ENCODE results near the gene PKIB. TPM values are rescaled to one million over a fixed set of nuclear protein-coding genes. Genes with fewer than 3 reads are reported as not detected.
A peak's percentile ranks its signal among the peaks of the same experiment; 100 is the strongest.
"Not testable (repeated sequence)": the region's sequence is repeated elsewhere in the genome, so short reads cannot be mapped to it uniquely, and the experiment has no call there.

The PKIB gene
- total RNA-seq, 1 donor from 2014 or later: not detected

DNA sequence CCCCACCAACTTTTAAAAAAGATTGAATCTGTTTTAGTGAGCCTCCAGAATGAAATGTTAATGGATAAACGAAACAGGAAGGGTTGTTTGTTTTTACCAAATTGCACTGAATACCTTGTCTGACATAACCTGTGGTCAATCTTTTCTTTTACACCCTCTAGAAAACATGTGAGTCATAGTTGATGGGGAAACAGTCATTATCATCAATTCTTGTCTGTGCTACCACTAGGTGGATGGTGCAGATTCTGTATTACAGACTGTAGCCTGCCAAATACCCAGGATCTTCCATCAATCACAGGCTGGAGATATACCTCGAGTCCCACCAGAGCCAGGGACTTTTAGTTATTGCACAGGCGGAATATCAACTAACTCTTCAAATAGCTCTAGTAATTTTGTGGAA is 29.5 kb upstream of the PKIB start:
- H3K4me3 ChIP-seq: no peak overlapping the region
- H3K4me1 ChIP-seq: no peaks in the 10 kb centered on the region
- no peaks in the 10 kb centered on the region for H3K27me3 ChIP-seq
- no peak overlapping the region for H3K27ac ChIP-seq
- no peak for DNase-seq (ENCODE audit: low spot score in 2 of 2)
- no peaks in the 10 kb centered on the region for H3K9me3 ChIP-seq
- H3K36me3 ChIP-seq: no peaks in the 10 kb centered on the region
- no peak for TF ChIP-seq CTCF (IDR thresholded peaks at IDR 0.05)
- intact Hi-C loops (cut with DNase I): no loop called here

- Histone ChIP-seq H3K36me3 (no peaks in the 10 kb centered on the region), H3K4me1 (no peaks in the 10 kb centered on the region), H3K27ac (no peak overlapping the region), H3K27me3 (no peaks in the 10 kb centered on the region), H3K4me3 (no peak overlapping the region), H3K9me3 (no peaks in the 10 kb centered on the region)
- intact Hi-C loops (cut with DNase I): no loop called here
- DNase-seq (ENCODE audit: low spot score in 2 of 2): no peak
- TF ChIP-seq CTCF (IDR thresholded peaks at IDR 0.05): no peak
Observed at GRCh38 chr6:122589115-122589514, 21.1 kb upstream of the PKIB start.

- H3K4me3 ChIP-seq; DNase-seq (ENCODE audit: low spot score in 2 of 2); H3K27me3 ChIP-seq; H3K36me3 ChIP-seq; H3K9me3 ChIP-seq; intact Hi-C loops (cut with DNase I); H3K27ac ChIP-seq; H3K4me1 ChIP-seq: not testable (repeated sequence)
Observed at GRCh38 chr6:122598295-122598694, 11.9 kb upstream of the PKIB start.

- no peaks in the 10 kb centered on the region for H3K4me1 ChIP-seq
- H3K27me3 ChIP-seq: no peaks in the 10 kb centered on the region
- H3K36me3 ChIP-seq: no peaks in the 10 kb centered on the region
- no peaks in the 10 kb centered on the region for H3K9me3 ChIP-seq
- H3K27ac ChIP-seq: no peak overlapping the region
- no peak overlapping the region for H3K4me3 ChIP-seq
- TF ChIP-seq CTCF (IDR thresholded peaks at IDR 0.05): no peak
- intact Hi-C loops (cut with DNase I): no loop called here
- no peak for DNase-seq (ENCODE audit: low spot score in 2 of 2)
Observed at GRCh38 chr6:122604676-122605075, 5.5 kb upstream of the PKIB start.

DNA sequence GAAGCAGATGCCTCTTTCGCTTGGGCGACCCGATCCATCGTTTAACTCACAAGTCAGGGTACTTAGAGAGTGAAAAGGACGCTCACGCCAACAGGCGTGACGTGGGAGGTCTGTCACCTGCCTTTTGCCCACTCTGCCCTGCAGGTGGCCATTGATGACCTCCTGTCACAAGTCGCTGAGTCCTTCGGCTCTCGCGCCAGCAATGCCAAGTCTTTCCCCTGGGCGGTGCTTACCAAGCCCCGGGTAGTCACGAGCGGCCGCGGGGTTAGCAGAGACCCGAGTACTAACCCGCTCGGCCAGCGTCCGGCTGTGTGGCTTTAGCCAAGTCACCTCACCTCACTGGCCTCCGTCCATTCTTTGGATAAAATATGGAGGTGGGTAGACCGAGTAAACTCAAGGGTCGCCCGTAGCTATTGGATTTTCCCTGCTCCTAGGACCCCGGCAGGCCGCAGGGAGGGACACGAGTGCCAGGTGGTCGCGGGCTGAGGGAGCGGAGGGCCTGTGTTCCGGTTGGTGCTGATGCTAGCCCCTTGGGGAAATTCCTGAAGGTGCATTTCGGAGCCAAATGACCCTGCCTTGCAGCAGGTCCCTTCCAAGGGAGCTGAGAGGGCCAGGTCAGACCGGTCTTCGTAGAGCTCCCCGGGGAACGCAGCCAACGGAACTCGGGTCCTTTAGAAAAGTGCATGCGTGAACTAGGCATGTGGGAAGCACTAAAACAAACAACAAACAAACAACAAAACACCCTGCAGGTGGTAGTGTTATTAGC is 668 bp downstream of the PKIB start:
- Histone ChIP-seq H3K27me3 (no peaks in the 10 kb centered on the region), H3K4me1 (peaks cover 5% of the 10 kb centered on the region in 2 donors), H3K27ac (no peak overlapping the region), H3K9me3 (no peaks in the 10 kb centered on the region), H3K36me3 (no peaks in the 10 kb centered on the region), H3K4me3 (peak overlapping the region; percentile 57 to 70)
- no peak for TF ChIP-seq CTCF (IDR thresholded peaks at IDR 0.05)
- DNase-seq (ENCODE audit: low spot score in 2 of 2): peak; percentile 16 to 65
- intact Hi-C loops (cut with DNase I): no loop called here

- TF ChIP-seq CTCF (IDR thresholded peaks at IDR 0.05): no peak
- no peaks in the 10 kb centered on the region for H3K27me3 ChIP-seq
- intact Hi-C loops (cut with DNase I): no loop called here
- H3K4me3 ChIP-seq: no peak overlapping the region
- H3K9me3 ChIP-seq: no peaks in the 10 kb centered on the region
- no peak overlapping the region for H3K27ac ChIP-seq
- no peaks in the 10 kb centered on the region for H3K36me3 ChIP-seq
- DNase-seq (ENCODE audit: low spot score in 2 of 2): no peak
- H3K4me1 ChIP-seq: peaks cover 5% of the 10 kb centered on the region in 2 donors
Observed at GRCh38 chr6:122612838-122613237, 2.6 kb downstream of the PKIB start.
